ENCODE measurements around the gene KCNJ6. TPM values are rescaled to one million over a fixed set of nuclear protein-coding genes. Genes with fewer than 3 reads are reported as not detected.

KCNJ6 gene
- polyA plus RNA-seq, 1 of the 3 experiments (the other 2 are of a cell fraction): not detected

DNA sequence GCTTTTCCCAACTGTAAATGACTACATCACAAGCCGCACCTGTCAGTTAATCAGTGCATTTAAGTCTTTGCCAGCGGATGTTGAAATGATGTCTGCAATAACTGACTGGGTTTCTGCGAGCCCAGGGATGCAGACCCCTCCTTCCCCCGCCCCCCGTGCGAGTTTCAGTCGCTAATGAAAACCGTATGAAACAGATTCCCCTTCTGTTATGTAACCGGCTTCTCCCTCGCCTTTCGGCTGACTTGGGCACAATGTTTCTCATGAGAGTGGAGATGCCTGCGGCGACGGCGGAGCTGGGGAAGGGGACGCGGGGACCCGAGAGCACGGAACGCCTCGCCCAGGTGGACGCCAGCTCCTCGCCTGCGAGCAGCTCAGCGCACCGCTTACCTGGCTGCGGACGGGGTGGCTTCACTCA lies 753 bp downstream of the KCNJ6 start:
- peaks cover 0 to 7% of the 10 kb centered on the region in 2 experiments; a peak in 1 of 4 replicates for H3K4me1 ChIP-seq (ENCODE audit: control insufficient read depth in 1 of 2, insufficient read depth in 2 of 2, low read depth in 1 of 2, low read length in 1 of 2)
- no peaks in the 10 kb centered on the region for H3K36me3 ChIP-seq (replicated peaks in 1 of 2; ENCODE audit: control insufficient read depth in 1 of 2, insufficient read depth in 2 of 2, low read length in 1 of 2)
- peak overlapping the region; percentile 66; the same call in 1 of the 2 replicates for H3K4me2 ChIP-seq
- H3K9ac ChIP-seq: no peak overlapping the region
- H3K9me3 ChIP-seq: no peaks in the 10 kb centered on the region
- no peaks in the 10 kb centered on the region for H3F3A ChIP-seq (replicated peaks; ENCODE audit: insufficient read depth)
- H3K27me3 ChIP-seq (ENCODE audit: insufficient read depth): peaks cover 26% of the 10 kb centered on the region
- H4K20me1 ChIP-seq (ENCODE audit: insufficient read depth): no peaks in the 10 kb centered on the region
- H3K4me3 ChIP-seq (ENCODE audit: low read depth in 2 of 2, low read length in 1 of 2): no peak overlapping the region; a peak in 1 of 4 replicates
- peak; percentile 72 for DNase-seq
- 15% methylated on average over 26 of the region's 28 CpGs for WGBS (ENCODE audit: low lambda C conversion rate)
- CTCF ChIA-PET: interaction anchor here (0.9 to 3.0 kb wide), 7 partner anchors 9 to 352 kb away, joined by 3 to 16 read pairs (median 7); no protein-coding TSS in a partner anchor
- H3K27ac ChIP-seq (ENCODE audit: low read depth in 2 of 2, low read length in 1 of 2): no peak overlapping the region
- H3K9me2 ChIP-seq: no peaks in the 10 kb centered on the region
- TF ChIP-seq EZH2phosphoT487 (IDR thresholded peaks at IDR 0.05; ENCODE audit: borderline replicate concordance, low read depth): no peak
- no peak for TF ChIP-seq MEF2A (IDR thresholded peaks at IDR 0.05; ENCODE audit: borderline replicate concordance, low read depth)
- TF ChIP-seq, protein P1, sequence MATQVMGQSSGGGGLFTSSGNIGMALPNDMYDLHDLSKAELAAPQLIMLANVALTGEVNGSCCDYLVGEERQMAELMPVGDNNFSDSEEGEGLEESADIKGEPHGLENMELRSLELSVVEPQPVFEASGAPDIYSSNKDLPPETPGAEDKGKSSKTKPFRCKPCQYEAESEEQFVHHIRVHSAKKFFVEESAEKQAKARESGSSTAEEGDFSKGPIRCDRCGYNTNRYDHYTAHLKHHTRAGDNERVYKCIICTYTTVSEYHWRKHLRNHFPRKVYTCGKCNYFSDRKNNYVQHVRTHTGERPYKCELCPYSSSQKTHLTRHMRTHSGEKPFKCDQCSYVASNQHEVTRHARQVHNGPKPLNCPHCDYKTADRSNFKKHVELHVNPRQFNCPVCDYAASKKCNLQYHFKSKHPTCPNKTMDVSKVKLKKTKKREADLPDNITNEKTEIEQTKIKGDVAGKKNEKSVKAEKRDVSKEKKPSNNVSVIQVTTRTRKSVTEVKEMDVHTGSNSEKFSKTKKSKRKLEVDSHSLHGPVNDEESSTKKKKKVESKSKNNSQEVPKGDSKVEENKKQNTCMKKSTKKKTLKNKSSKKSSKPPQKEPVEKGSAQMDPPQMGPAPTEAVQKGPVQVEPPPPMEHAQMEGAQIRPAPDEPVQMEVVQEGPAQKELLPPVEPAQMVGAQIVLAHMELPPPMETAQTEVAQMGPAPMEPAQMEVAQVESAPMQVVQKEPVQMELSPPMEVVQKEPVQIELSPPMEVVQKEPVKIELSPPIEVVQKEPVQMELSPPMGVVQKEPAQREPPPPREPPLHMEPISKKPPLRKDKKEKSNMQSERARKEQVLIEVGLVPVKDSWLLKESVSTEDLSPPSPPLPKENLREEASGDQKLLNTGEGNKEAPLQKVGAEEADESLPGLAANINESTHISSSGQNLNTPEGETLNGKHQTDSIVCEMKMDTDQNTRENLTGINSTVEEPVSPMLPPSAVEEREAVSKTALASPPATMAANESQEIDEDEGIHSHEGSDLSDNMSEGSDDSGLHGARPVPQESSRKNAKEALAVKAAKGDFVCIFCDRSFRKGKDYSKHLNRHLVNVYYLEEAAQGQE (IDR thresholded peaks at IDR 0.05; ENCODE audit: low read depth, low read length): no peak
- TF ChIP-seq, protein P2, sequence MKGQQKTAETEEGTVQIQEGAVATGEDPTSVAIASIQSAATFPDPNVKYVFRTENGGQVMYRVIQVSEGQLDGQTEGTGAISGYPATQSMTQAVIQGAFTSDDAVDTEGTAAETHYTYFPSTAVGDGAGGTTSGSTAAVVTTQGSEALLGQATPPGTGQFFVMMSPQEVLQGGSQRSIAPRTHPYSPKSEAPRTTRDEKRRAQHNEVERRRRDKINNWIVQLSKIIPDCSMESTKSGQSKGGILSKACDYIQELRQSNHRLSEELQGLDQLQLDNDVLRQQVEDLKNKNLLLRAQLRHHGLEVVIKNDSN (IDR thresholded peaks at IDR 0.05; ENCODE audit: borderline replicate concordance, low read depth): no peak
- TF ChIP-seq, protein P3, sequence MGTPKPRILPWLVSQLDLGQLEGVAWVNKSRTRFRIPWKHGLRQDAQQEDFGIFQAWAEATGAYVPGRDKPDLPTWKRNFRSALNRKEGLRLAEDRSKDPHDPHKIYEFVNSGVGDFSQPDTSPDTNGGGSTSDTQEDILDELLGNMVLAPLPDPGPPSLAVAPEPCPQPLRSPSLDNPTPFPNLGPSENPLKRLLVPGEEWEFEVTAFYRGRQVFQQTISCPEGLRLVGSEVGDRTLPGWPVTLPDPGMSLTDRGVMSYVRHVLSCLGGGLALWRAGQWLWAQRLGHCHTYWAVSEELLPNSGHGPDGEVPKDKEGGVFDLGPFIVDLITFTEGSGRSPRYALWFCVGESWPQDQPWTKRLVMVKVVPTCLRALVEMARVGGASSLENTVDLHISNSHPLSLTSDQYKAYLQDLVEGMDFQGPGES (IDR thresholded peaks at IDR 0.05; ENCODE audit: low read depth, low read length): no peak
- TF ChIP-seq EP300 (IDR thresholded peaks at IDR 0.05; ENCODE audit: borderline replicate concordance in 1 of 2, low read depth in 1 of 2, low read length in 1 of 2): no peak
- no peak for TF ChIP-seq RAD21 (IDR thresholded peaks at IDR 0.05; ENCODE audit: low read length)
- no peak for TF ChIP-seq GABPA (IDR thresholded peaks at IDR 0.05; ENCODE audit: low read depth)
- TF ChIP-seq NRF1 (IDR thresholded peaks at IDR 0.05; ENCODE audit: low read depth, low read length): no peak
- TF ChIP-seq FOXM1 (IDR thresholded peaks at IDR 0.05; ENCODE audit: low read depth): no peak
- TF ChIP-seq RCOR1 (IDR thresholded peaks at IDR 0.05; ENCODE audit: low read length): no peak
- no peak for TF ChIP-seq NFIC (IDR thresholded peaks at IDR 0.05; ENCODE audit: borderline replicate concordance)
- no peak for TF ChIP-seq TEAD4 (IDR thresholded peaks at IDR 0.05; ENCODE audit: borderline replicate concordance, insufficient read depth)
- TF ChIP-seq SIN3A (IDR thresholded peaks at IDR 0.05; ENCODE audit: borderline replicate concordance, low read depth, low read length): no peak
- no peak for TF ChIP-seq RFX5 (IDR thresholded peaks at IDR 0.05; ENCODE audit: low read length)
- TF ChIP-seq, protein P4, sequence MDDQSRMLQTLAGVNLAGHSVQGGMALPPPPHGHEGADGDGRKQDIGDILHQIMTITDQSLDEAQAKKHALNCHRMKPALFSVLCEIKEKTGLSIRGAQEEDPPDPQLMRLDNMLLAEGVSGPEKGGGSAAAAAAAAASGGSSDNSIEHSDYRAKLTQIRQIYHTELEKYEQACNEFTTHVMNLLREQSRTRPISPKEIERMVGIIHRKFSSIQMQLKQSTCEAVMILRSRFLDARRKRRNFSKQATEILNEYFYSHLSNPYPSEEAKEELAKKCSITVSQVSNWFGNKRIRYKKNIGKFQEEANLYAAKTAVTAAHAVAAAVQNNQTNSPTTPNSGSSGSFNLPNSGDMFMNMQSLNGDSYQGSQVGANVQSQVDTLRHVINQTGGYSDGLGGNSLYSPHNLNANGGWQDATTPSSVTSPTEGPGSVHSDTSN (IDR thresholded peaks at IDR 0.05): no peak
- POLR2A ChIA-PET: no interaction called here
- no peaks in the 10 kb centered on the region for H3K79me2 ChIP-seq (ENCODE audit: insufficient read depth)
- no peak overlapping the region for H2AFZ ChIP-seq (ENCODE audit: low read depth)
